Mesendoderm (in vitro differentiated cells): ENCODE data around the gene NTRK2.
A peak's percentile ranks its signal among the peaks of the same experiment; 100 is the strongest.

Experiments
- DNase-seq: peaks from one replicate; pipeline ENCODE4 v3.0.0; 2013
- H2AK5ac ChIP-seq: 2 replicates; pipeline ENCODE4 v1.6.1; 2013; ENCODE audit warnings: low read length, inconsistent platforms
- H2BK120ac ChIP-seq: 2 replicates; pipeline ENCODE4 v1.6.1; 2013; ENCODE audit warnings: low read depth, mild to moderate bottlenecking, low read length, moderate library complexity, mixed read lengths
- H2BK15ac ChIP-seq: replicated peaks from 2 replicates; pipeline ENCODE4 v1.6.1; 2013; ENCODE audit warnings: low read depth, mild to moderate bottlenecking, moderate library complexity
- H2BK5ac ChIP-seq: 2 replicates; pipeline ENCODE4 v1.6.1; 2013; ENCODE audit warnings: low read length, inconsistent platforms
- H3K18ac ChIP-seq: 2 replicates; pipeline ENCODE4 v1.6.1; 2013; ENCODE audit warnings: mild to moderate bottlenecking, low read length, mixed read lengths
- H3K23ac ChIP-seq: one replicate; pipeline ENCODE4 v1.6.1; 2013; ENCODE audit warnings: low read length
- H3K27ac ChIP-seq: 2 replicates; pipeline ENCODE4 v1.5.1; 2013; ENCODE audit warnings: low read depth, mild to moderate bottlenecking, inconsistent platforms, low read length, moderate library complexity
- H3K27me3 ChIP-seq: 2 replicates; pipeline ENCODE4 v1.6.1; 2013; ENCODE audit warnings: low read length, control low read depth, mild to moderate bottlenecking, inconsistent platforms; ENCODE audit not compliant: insufficient read depth, poor library complexity
- H3K36me3 ChIP-seq: 2 replicates; pipeline ENCODE4 v1.6.1; 2013; ENCODE audit warnings: low read length, inconsistent platforms; ENCODE audit not compliant: control insufficient read depth, insufficient read depth
- H3K4ac ChIP-seq: one replicate; pipeline ENCODE4 v1.6.1; 2013; ENCODE audit warnings: low read depth, mild to moderate bottlenecking, low read length, moderate library complexity
- H3K4me1 ChIP-seq: 2 replicates; pipeline ENCODE4 v1.6.1; 2013; ENCODE audit warnings: low read depth, low read length, inconsistent platforms; ENCODE audit not compliant: control insufficient read depth
- H3K4me2 ChIP-seq: 2 replicates; pipeline ENCODE4 v1.6.1; 2013; ENCODE audit warnings: low read length
- H3K4me3 ChIP-seq: 2 replicates; pipeline ENCODE4 v1.5.1; 2013; ENCODE audit warnings: mild to moderate bottlenecking, low read length
- H3K56ac ChIP-seq: one replicate; pipeline ENCODE4 v1.6.1; 2013; ENCODE audit warnings: low read length
- H3K79me1 ChIP-seq: 2 replicates; pipeline ENCODE4 v1.6.1; 2013; ENCODE audit warnings: low read length, inconsistent platforms
- H3K79me2 ChIP-seq: 2 replicates; pipeline ENCODE4 v1.6.1; 2013; ENCODE audit warnings: mild to moderate bottlenecking, low read length; ENCODE audit not compliant: control insufficient read depth, insufficient read depth
- H3K9ac ChIP-seq: 2 replicates; pipeline ENCODE4 v1.6.1; 2013; ENCODE audit warnings: low read length, inconsistent platforms
- H4K5ac ChIP-seq: one replicate; pipeline ENCODE4 v1.6.1; 2013; ENCODE audit warnings: low read length
- H4K8ac ChIP-seq: one replicate; pipeline ENCODE4 v1.6.1; 2013; ENCODE audit warnings: low read depth, mild to moderate bottlenecking, control low read depth, low read length, moderate library complexity
- WGBS: extraction: QIAGEN DNeasy Blood & Tissue Kit; methylation state at CpG from one replicate; pipeline ENCODE4 v1.1.7; 2013; ENCODE audit warnings: low lambda C conversion rate, missing lambda C conversion rate; ENCODE audit not compliant: insufficient coverage; ENCODE audit errors: extremely low coverage; 5-methylcytosine and 5-hydroxymethylcytosine counted together

NTRK2 gene

DNA sequence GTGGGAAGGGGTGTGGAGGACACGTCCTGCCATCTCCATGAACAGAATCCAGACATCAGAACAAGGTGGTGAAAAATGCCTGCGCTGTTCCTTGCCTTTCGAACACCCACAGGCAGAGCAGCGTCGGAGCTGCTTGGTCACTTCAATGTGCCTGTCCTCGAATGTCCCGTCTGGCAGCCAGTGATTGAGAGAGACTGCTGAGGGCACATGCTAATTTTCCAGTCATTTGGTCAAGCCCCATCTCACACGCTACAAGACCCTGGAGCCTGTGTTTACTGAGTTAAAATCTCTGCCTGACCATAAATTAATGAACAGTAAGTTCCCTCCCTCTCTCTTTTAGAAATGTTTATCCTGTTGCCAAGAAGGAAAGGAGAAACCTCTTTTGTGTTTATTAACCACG, 149.3 kb downstream of the NTRK2 start:
- no peak overlapping the region for H4K8ac ChIP-seq
- H3K23ac ChIP-seq = no peak overlapping the region
- H2BK120ac ChIP-seq = no peak overlapping the region
- no peak overlapping the region for H2BK15ac ChIP-seq
- H3K18ac ChIP-seq = no peak overlapping the region
- peak overlapping the region; percentile 57 for H2AK5ac ChIP-seq
- H3K79me2 ChIP-seq = no peaks in the 10 kb centered on the region
- peaks cover 12% of the 10 kb centered on the region for H3K4me1 ChIP-seq
- no CpG with 5 or more reads among the region's 9 CpGs for WGBS
- DNase-seq = no peak
- no peak overlapping the region for H3K4me2 ChIP-seq
- H3K9ac ChIP-seq = no peak overlapping the region
- H3K36me3 ChIP-seq = no peaks in the 10 kb centered on the region
- H3K56ac ChIP-seq = peak overlapping the region; percentile 40
- H3K27ac ChIP-seq = no peak overlapping the region
- no peaks in the 10 kb centered on the region for H3K79me1 ChIP-seq
- no peak overlapping the region for H3K4me3 ChIP-seq
- H4K5ac ChIP-seq = peak overlapping the region; percentile 40
- no peak overlapping the region for H3K4ac ChIP-seq
- H3K27me3 ChIP-seq = no peaks in the 10 kb centered on the region
- peak overlapping the region; percentile 35 for H2BK5ac ChIP-seq

- no peak overlapping the region for H4K5ac ChIP-seq
- H3K4me2 ChIP-seq = no peak overlapping the region
- no peak overlapping the region for H3K9ac ChIP-seq
- peaks cover 12% of the 10 kb centered on the region for H3K4me1 ChIP-seq
- DNase-seq = peak; percentile 84
- no peaks in the 10 kb centered on the region for H3K27me3 ChIP-seq
- no peak overlapping the region for H3K27ac ChIP-seq
- H2BK5ac ChIP-seq = no peak overlapping the region
- H2BK15ac ChIP-seq = no peak overlapping the region
- H3K79me2 ChIP-seq = no peaks in the 10 kb centered on the region
- H2BK120ac ChIP-seq = no peak overlapping the region
- no peak overlapping the region for H3K4me3 ChIP-seq
- H3K23ac ChIP-seq = no peak overlapping the region
- H3K4ac ChIP-seq = no peak overlapping the region
- no CpG with 5 or more reads among the region's 8 CpGs for WGBS
- H3K18ac ChIP-seq = no peak overlapping the region
- H2AK5ac ChIP-seq = no peak overlapping the region
- H4K8ac ChIP-seq = no peak overlapping the region
- no peak overlapping the region for H3K56ac ChIP-seq
- no peaks in the 10 kb centered on the region for H3K79me1 ChIP-seq
- no peaks in the 10 kb centered on the region for H3K36me3 ChIP-seq
Measured at GRCh38 chr9:84819491-84819991, 150.0 kb downstream of the NTRK2 start.

DNA sequence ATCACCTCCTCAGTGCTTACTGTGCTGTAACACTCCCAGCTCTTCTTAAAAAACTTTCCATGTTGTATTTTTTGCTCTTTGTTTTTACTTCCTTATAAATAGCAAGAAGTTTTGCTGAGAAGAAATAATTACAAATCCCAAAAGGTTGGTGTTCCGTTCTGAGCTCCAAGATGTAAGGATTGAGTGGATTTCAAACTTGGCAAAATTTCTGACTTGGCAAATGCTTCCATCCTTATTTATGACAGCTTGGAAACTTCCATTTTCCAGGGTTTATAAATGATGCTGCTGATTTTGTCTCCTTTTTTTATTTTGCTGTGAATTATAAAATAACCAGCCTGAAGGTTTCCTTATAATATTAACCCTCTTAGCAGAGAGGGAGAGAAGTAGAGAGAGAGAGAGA, 151.9 kb downstream of the NTRK2 start:
- DNase-seq = no peak
- Histone ChIP-seq H3K4me2 (no peak overlapping the region), H3K79me2 (no peaks in the 10 kb centered on the region), H3K79me1 (no peaks in the 10 kb centered on the region), H3K4ac (no peak overlapping the region), H3K9ac (no peak overlapping the region), H3K4me1 (peaks cover 12% of the 10 kb centered on the region), H3K27ac (no peak overlapping the region), H3K4me3 (no peak overlapping the region), H3K23ac (no peak overlapping the region), H3K27me3 (no peaks in the 10 kb centered on the region), H3K36me3 (no peaks in the 10 kb centered on the region), H3K18ac (no peak overlapping the region), H2BK120ac (no peak overlapping the region), H2BK5ac (no peak overlapping the region), H3K56ac (no peak overlapping the region), H4K5ac (no peak overlapping the region), H2AK5ac (no peak overlapping the region), H2BK15ac (no peak overlapping the region), H4K8ac (no peak overlapping the region)
- WGBS = no CpG with 5 or more reads among the region's 1 CpG

GRCh38 chr9:84822589-84823233, 153.2 kb downstream of the NTRK2 start:
- H2AK5ac ChIP-seq = no peak overlapping the region
- H2BK15ac ChIP-seq = no peak overlapping the region
- no peak overlapping the region for H3K27ac ChIP-seq
- WGBS = no CpG with 5 or more reads among the region's 7 CpGs
- no peak overlapping the region for H3K4me2 ChIP-seq
- no peak overlapping the region for H3K23ac ChIP-seq
- no peak overlapping the region for H3K4ac ChIP-seq
- no peaks in the 10 kb centered on the region for H3K36me3 ChIP-seq
- H2BK5ac ChIP-seq = no peak overlapping the region
- DNase-seq = peak; percentile 52
- H2BK120ac ChIP-seq = no peak overlapping the region
- no peak overlapping the region for H3K56ac ChIP-seq
- peaks cover 12% of the 10 kb centered on the region for H3K4me1 ChIP-seq
- H4K8ac ChIP-seq = no peak overlapping the region
- H4K5ac ChIP-seq = no peak overlapping the region
- H3K79me1 ChIP-seq = no peaks in the 10 kb centered on the region
- H3K9ac ChIP-seq = no peak overlapping the region
- H3K4me3 ChIP-seq = no peak overlapping the region
- H3K27me3 ChIP-seq = no peaks in the 10 kb centered on the region
- no peak overlapping the region for H3K18ac ChIP-seq
- no peaks in the 10 kb centered on the region for H3K79me2 ChIP-seq

GRCh38 chr9:84823421-84824271, 154.1 kb downstream of the NTRK2 start:
- Histone ChIP-seq H2BK15ac (no peak overlapping the region), H4K5ac (no peak overlapping the region), H3K36me3 (no peaks in the 10 kb centered on the region), H3K4ac (no peak overlapping the region), H3K9ac (no peak overlapping the region), H2AK5ac (no peak overlapping the region), H3K18ac (no peak overlapping the region), H2BK120ac (no peak overlapping the region), H3K79me1 (no peaks in the 10 kb centered on the region), H3K27me3 (no peaks in the 10 kb centered on the region), H3K4me1 (peaks cover 10% of the 10 kb centered on the region), H3K23ac (no peak overlapping the region), H2BK5ac (no peak overlapping the region), H3K56ac (no peak overlapping the region), H4K8ac (no peak overlapping the region), H3K4me2 (no peak overlapping the region), H3K4me3 (no peak overlapping the region), H3K27ac (no peak overlapping the region), H3K79me2 (no peaks in the 10 kb centered on the region)
- no CpG with 5 or more reads among the region's 8 CpGs for WGBS
- DNase-seq = no peak
